Subcutaneous abdominal adipose tissue (tissue), 5 donors: ENCODE measurements around the gene CDC42EP5.
"Not testable (repeated sequence)": the region's sequence is repeated elsewhere in the genome, so short reads cannot be mapped to it uniquely, and the experiment has no call there.

Source experiments
- H3K27ac ChIP-seq: one replicate; pipeline ENCODE4 v1.7.0; 2013; ENCODE audit warnings: low read depth, mild to moderate bottlenecking, inconsistent platforms, low read length, moderate library complexity
- H3K27me3 ChIP-seq, 5 donors: one replicate each; pipeline ENCODE4 v1.7.0; 2013; ENCODE audit warnings: low read length in 5 of 5, inconsistent platforms in 1 of 5; ENCODE audit not compliant: control insufficient read depth in 5 of 5, insufficient read depth in 4 of 5
- H3K36me3 ChIP-seq, 5 donors: one replicate each; pipeline ENCODE4 v1.7.0; 2013; ENCODE audit warnings: low read length in 5 of 5; ENCODE audit not compliant: control insufficient read depth in 5 of 5, insufficient read depth in 5 of 5
- H3K4me1 ChIP-seq, 5 donors: one replicate each; pipeline ENCODE4 v1.7.0; 2013; ENCODE audit warnings: low read length in 5 of 5, mild to moderate bottlenecking in 3 of 5, moderate library complexity in 1 of 5; ENCODE audit not compliant: control insufficient read depth in 5 of 5, insufficient read depth in 5 of 5
- H3K4me3 ChIP-seq, 5 donors: one replicate each; pipeline ENCODE4 v1.7.0; 2013; ENCODE audit warnings: low read length in 5 of 5, low read depth in 1 of 5
- H3K9ac ChIP-seq, 5 donors: one replicate each; pipeline ENCODE4 v1.7.0; 2013; ENCODE audit warnings: low read length in 5 of 5, mild to moderate bottlenecking in 4 of 5, moderate library complexity in 3 of 5
- H3K9me3 ChIP-seq, 5 donors: one replicate each; pipeline ENCODE4 v1.7.0; 2013; ENCODE audit warnings: low read length in 5 of 5; ENCODE audit not compliant: control insufficient read depth in 5 of 5
- donor health status: healthy.
- donor health status: healthy.
- donor health status: healthy.
- donor health status: healthy.
- donor health status: healthy.

The CDC42EP5 gene

DNA sequence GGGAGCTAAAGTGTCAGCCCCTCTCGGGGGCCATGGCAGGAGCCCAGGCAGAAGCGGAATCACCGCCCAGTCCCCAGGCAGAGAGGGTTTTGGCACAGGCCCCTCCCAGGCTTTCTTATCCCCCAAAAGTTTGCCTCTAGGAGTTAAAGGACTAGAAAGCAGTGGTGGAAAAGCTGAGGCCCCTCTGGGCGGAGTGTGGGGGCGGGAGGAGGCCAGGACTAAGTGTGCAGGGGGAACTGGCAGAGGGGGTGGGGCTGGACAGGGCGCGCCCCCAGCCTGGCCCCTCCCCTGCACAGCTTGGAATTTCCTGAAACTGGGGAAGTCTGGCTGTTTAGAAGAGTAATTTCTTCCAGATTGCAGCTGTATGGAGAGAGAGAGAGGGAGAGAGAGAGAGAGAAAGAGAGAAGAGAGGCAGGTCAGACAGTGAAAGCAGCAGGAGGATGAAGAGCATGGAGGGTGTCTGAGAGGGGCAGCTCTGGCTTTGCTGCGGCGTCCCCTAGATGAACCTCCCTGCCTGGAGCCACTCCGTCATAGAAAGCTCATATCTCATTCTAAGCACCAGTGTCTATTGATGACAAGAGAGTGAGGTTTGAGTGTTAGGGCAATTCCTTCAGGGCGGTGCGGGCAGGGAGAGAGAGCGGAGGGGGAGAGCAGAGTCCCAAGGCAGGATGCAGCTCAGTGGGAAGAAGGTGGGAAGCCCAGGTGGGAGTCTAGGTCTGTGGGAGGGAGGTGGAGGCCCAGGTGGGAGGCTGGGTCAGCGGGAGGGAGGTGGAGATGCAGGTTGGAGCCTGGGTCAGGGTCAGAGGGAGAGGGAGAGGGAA, at the start of gene CDC42EP5:
Gene CDC42EP5, minus strand, starts transcription at position 226 of the 821 bp plus-strand sequence. CDS start 7,749 bp downstream, outside the sequence.
- H3K9ac ChIP-seq, result peak within 1 kb of the TSS in 3 of 5 donors; percentile 2 to 68 (median 56)
- peak within 1 kb of the TSS; percentile 57 for H3K27ac ChIP-seq
- no peaks in the 10 kb centered on the region for H3K9me3 ChIP-seq
- no peaks in the 10 kb centered on the region for H3K36me3 ChIP-seq
- H3K4me1 ChIP-seq, result peaks cover 1 to 35% (median 26%) of the 10 kb centered on the region in 5 donors
- peaks cover 5 to 24% (median 20%) of the 10 kb centered on the region in 5 donors for H3K27me3 ChIP-seq
- peak within 1 kb of the TSS; percentile 25 to 61 (median 51) for H3K4me3 ChIP-seq

- H3K9ac ChIP-seq, result no peak overlapping the region
- no peak overlapping the region for H3K4me3 ChIP-seq
- H3K27ac ChIP-seq, result no peak overlapping the region
- H3K4me1 ChIP-seq, result peaks cover 0 to 44% (median 4%) of the 10 kb centered on the region in 5 donors
- H3K27me3 ChIP-seq, result peaks cover 0 to 12% (median 4%) of the 10 kb centered on the region in 5 donors
- H3K9me3 ChIP-seq, result no peaks in the 10 kb centered on the region
- no peaks in the 10 kb centered on the region for H3K36me3 ChIP-seq
Observed at GRCh38 chr19:54521860-54522513, 48.9 kb upstream of the CDC42EP5 start.

- H3K36me3 ChIP-seq, result no peaks in the 10 kb centered on the region
- peaks cover 0 to 44% (median 4%) of the 10 kb centered on the region in 5 donors for H3K4me1 ChIP-seq
- H3K27me3 ChIP-seq, result peaks cover 0 to 12% (median 4%) of the 10 kb centered on the region in 5 donors
- no peak overlapping the region for H3K9ac ChIP-seq
- H3K9me3 ChIP-seq, result no peaks in the 10 kb centered on the region
- no peak overlapping the region for H3K27ac ChIP-seq
- H3K4me3 ChIP-seq, result no peak overlapping the region
Observed at GRCh38 chr19:54521022-54521859, 48.1 kb upstream of the CDC42EP5 start.

DNA sequence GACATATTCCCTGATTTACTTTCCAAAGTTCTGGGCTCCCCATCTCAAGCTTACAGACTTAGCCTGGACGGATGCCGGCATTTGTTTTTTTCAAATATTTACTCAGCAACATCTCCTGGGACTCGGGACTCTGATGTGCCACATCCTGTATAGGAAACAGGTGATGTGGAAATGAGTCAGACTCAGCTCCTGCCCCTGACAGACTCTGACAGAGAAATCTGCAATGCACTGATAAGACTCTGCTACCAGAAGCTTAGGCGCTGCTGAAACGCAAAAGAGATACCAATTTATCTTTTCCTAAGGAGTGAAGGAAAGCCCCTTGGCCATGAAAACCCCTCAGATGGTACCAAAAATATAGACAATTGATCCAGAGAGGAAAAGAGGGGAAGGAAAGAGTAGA, 45.7 kb upstream of the CDC42EP5 start:
- Histone ChIP-seq H3K27ac (no peak overlapping the region), H3K9ac (no peak overlapping the region), H3K4me1 (peaks cover 0 to 44% (median 4%) of the 10 kb centered on the region in 5 donors), H3K27me3 (peaks cover 0 to 16% (median 12%) of the 10 kb centered on the region in 5 donors), H3K4me3 (no peak overlapping the region), H3K36me3 (no peaks in the 10 kb centered on the region), H3K9me3 (no peaks in the 10 kb centered on the region)

DNA sequence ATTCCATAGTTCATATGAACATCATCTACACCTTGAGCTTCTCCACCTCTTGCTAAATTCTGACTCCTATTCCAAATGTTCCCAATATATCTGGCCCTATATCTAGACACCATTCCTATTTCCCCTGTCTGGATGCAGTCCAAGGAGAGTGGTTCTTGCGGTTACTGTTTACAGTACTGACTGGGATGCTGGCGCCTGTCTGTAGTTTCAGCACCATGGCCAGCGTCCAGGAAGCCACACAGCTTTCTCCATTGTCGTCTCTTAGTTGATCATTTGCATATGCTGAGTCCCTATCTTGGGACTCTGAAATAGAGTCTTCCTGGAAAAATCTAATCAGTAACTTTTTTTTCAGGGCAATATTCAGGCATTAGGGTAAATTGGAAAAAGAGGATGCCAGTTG, 44.4 kb upstream of the CDC42EP5 start:
- no peaks in the 10 kb centered on the region for H3K9me3 ChIP-seq
- H3K9ac ChIP-seq, result no peak overlapping the region
- H3K36me3 ChIP-seq, result no peaks in the 10 kb centered on the region
- H3K27me3 ChIP-seq, result peaks cover 0 to 17% (median 14%) of the 10 kb centered on the region in 5 donors
- no peak overlapping the region for H3K4me3 ChIP-seq
- H3K27ac ChIP-seq, result no peak overlapping the region
- peaks cover 0 to 33% (median 4%) of the 10 kb centered on the region in 5 donors for H3K4me1 ChIP-seq

- peaks cover 0 to 15% (median 0%) of the 10 kb centered on the region in 5 donors for H3K4me1 ChIP-seq
- no peaks in the 10 kb centered on the region for H3K36me3 ChIP-seq
- H3K4me3 ChIP-seq, result no peak overlapping the region
- peaks cover 0 to 12% (median 9%) of the 10 kb centered on the region in 5 donors for H3K27me3 ChIP-seq
- H3K9me3 ChIP-seq, result no peaks in the 10 kb centered on the region
- H3K9ac ChIP-seq, result no peak overlapping the region
- no peak overlapping the region for H3K27ac ChIP-seq
Observed at GRCh38 chr19:54515156-54515555, 42.1 kb upstream of the CDC42EP5 start.

DNA sequence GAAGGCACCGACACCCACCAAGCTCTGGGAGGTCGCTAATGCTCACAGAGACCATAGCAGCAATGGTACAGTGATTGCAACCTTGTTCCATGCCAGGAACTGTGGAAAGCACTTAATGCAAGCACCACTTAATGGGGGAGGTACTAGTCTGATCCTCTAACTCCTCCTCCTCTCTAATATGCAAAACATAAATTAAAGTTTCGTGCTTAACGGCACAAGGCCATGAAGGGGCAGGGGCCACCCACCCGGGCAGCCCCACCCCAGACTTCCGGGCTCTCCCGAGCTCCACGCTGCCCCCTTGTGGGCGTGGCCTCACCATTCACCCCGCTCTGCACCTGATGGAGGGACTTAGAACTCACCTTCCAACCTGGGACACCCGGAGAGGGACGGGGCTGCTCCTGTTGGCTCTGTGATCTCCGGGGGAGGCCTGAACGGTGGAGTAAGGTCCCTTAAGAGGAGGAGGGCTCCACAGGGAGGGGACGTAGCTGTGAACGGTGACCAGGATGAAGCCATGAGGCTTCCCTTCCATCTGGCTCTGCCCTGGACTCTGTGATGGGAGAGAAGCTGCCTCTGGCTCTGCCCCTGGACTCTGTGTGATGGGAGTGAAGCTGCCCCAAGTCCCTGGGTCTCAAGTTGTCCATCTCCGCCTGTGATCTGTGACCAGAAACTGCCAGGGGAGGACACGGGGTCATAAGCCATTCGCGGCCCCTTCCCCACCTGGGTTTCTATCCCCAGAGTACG, 36.3 kb upstream of the CDC42EP5 start:
- not testable (repeated sequence) for H3K27me3 ChIP-seq, H3K27ac ChIP-seq, H3K9ac ChIP-seq, H3K36me3 ChIP-seq, H3K9me3 ChIP-seq, H3K4me1 ChIP-seq, H3K4me3 ChIP-seq

- not testable (repeated sequence) for H3K36me3 ChIP-seq, H3K27me3 ChIP-seq, H3K9ac ChIP-seq, H3K9me3 ChIP-seq, H3K4me3 ChIP-seq, H3K4me1 ChIP-seq, H3K27ac ChIP-seq
Observed at GRCh38 chr19:54508487-54508886, 35.4 kb upstream of the CDC42EP5 start.

- Histone ChIP-seq H3K9ac (no peak overlapping the region), H3K36me3 (no peaks in the 10 kb centered on the region), H3K27me3 (peaks cover 3 to 9% (median 5%) of the 10 kb centered on the region in 5 donors), H3K4me3 (no peak overlapping the region), H3K9me3 (no peaks in the 10 kb centered on the region), H3K27ac (no peak overlapping the region), H3K4me1 (no peaks in the 10 kb centered on the region)
Observed at GRCh38 chr19:54507824-54508223, 34.7 kb upstream of the CDC42EP5 start.
